HepG2 (cell line): ENCODE measurements around the gene AGRP. TPM values are rescaled to one million over a fixed set of nuclear protein-coding genes. Genes with fewer than 3 reads are reported as not detected.

ENCODE experiments used
- BRD4 ChIP-seq: sonication (generic); formaldehyde crosslinking; IDR thresholded peaks from 2 replicates; pipeline ENCODE4 v1.4.0; 2020; ENCODE audit warnings: missing genetic modification reagents
- CBX1 ChIP-seq: IDR thresholded peaks from one replicate; pipeline ENCODE4 v1.6.1; 2016; ENCODE audit warnings: antibody characterized with exemption, low read depth
- CEBPB ChIP-seq: IDR thresholded peaks from 2 replicates; pipeline ENCODE4 v1.6.1; 2011; ENCODE audit warnings: low read depth, low read length, improper control_type of control experiment, borderline replicate concordance
- GMEB2 ChIP-seq: IDR thresholded peaks from 2 replicates; pipeline ENCODE4 v1.6.1; 2016; ENCODE audit warnings: missing biosample characterization, missing genetic modification reagents, low read depth
- JUN ChIP-seq: sonication (generic); formaldehyde crosslinking; IDR thresholded peaks from 2 replicates; pipeline ENCODE4 v1.4.0; 2020; ENCODE audit warnings: mild to moderate bottlenecking, missing genetic modification reagents
- MIER2 ChIP-seq: IDR thresholded peaks from 2 replicates; pipeline ENCODE4 v1.6.1; 2016; ENCODE audit warnings: missing biosample characterization, missing genetic modification reagents
- MXD4 ChIP-seq: IDR thresholded peaks from 2 replicates; pipeline ENCODE4 v1.6.1; 2016; ENCODE audit warnings: mild to moderate bottlenecking, missing biosample characterization, missing genetic modification reagents
- NFE2L1 ChIP-seq: sonication (generic); formaldehyde crosslinking; IDR thresholded peaks from 2 replicates; pipeline ENCODE4 v1.4.0; 2020; ENCODE audit warnings: missing genetic modification reagents, mild to moderate bottlenecking, borderline replicate concordance
- NFYB ChIP-seq: sonication (generic); formaldehyde crosslinking; IDR thresholded peaks from 2 replicates; pipeline ENCODE4 v1.4.0; 2020; ENCODE audit warnings: missing genetic modification reagents
- POGZ ChIP-seq: sonication (generic); formaldehyde crosslinking; IDR thresholded peaks from 2 replicates; pipeline ENCODE4 v1.4.0; 2020; ENCODE audit warnings: mild to moderate bottlenecking, missing genetic modification reagents
- POLR2G ChIP-seq: fragments of 200-400 bp; formaldehyde crosslinking; IDR thresholded peaks from 2 replicates; pipeline ENCODE4 v1.6.1; 2018; ENCODE audit warnings: mild to moderate bottlenecking, low read depth, low read length, moderate library complexity
- REL ChIP-seq: sonication (generic); formaldehyde crosslinking; conservative IDR thresholded peaks from 2 replicates; pipeline ENCODE4 v1.8.0; 2022; ENCODE audit warnings: mild to moderate bottlenecking, missing genetic modification reagents, moderate library complexity
- RFXANK ChIP-seq: IDR thresholded peaks from 2 replicates; pipeline ENCODE4 v1.6.1; 2016
- SP2 ChIP-seq: sonication (generic); formaldehyde crosslinking; IDR thresholded peaks from 2 replicates; pipeline ENCODE4 v1.5.1; 2020; ENCODE audit warnings: mild to moderate bottlenecking, missing genetic modification reagents
- STAG1 ChIP-seq: sonication (generic); formaldehyde crosslinking; IDR thresholded peaks from 2 replicates; pipeline ENCODE4 v1.4.0; 2020; ENCODE audit warnings: missing genetic modification reagents
- SYNCRIP ChIP-seq: fragments of 200-400 bp; formaldehyde crosslinking; IDR thresholded peaks from 2 replicates; pipeline ENCODE4 v1.6.1; 2018; ENCODE audit warnings: mild to moderate bottlenecking, low read depth, low read length; ENCODE audit not compliant: insufficient read depth
- TARDBP ChIP-seq: sonication (generic); formaldehyde crosslinking; IDR thresholded peaks from 2 replicates; pipeline ENCODE4 v1.8.0; 2022; ENCODE audit warnings: mild to moderate bottlenecking, missing genetic modification reagents
- TP53 ChIP-seq: sonication (generic); formaldehyde crosslinking; conservative IDR thresholded peaks from 2 replicates; pipeline ENCODE4 v1.4.0; 2020; ENCODE audit warnings: missing genetic modification reagents
- U2AF1 ChIP-seq: fragments of 200-400 bp; formaldehyde crosslinking; optimal IDR thresholded peaks from 2 replicates; pipeline ENCODE3; 2017; ENCODE audit warnings: mild to moderate bottlenecking, low read depth, low read length
- ZEB1 ChIP-seq: IDR thresholded peaks from 2 replicates; pipeline ENCODE4 v1.6.1; 2012; ENCODE audit warnings: mild to moderate bottlenecking, low read depth, inconsistent platforms; ENCODE audit not compliant: insufficient replicate concordance
- ZMYM4 ChIP-seq: sonication (generic); formaldehyde crosslinking; IDR thresholded peaks from 2 replicates; pipeline ENCODE4 v1.8.1; 2023; ENCODE audit warnings: mild to moderate bottlenecking, missing genetic modification reagents
- ZNF160 ChIP-seq: sonication (generic); formaldehyde crosslinking; IDR thresholded peaks from 2 replicates; pipeline ENCODE4 v1.8.0; 2022; ENCODE audit warnings: mild to moderate bottlenecking, inconsistent platforms, missing genetic modification reagents
- ZNF260 ChIP-seq: sonication (generic); formaldehyde crosslinking; IDR thresholded peaks from 2 replicates; pipeline ENCODE4 v1.4.0; 2020; ENCODE audit warnings: missing genetic modification reagents, low read depth, mild to moderate bottlenecking, borderline replicate concordance
- ZNF326 ChIP-seq: sonication (generic); formaldehyde crosslinking; IDR thresholded peaks from 2 replicates; pipeline ENCODE4 v1.4.0; 2020; ENCODE audit warnings: missing genetic modification reagents, borderline replicate concordance
- ZNF446 ChIP-seq: sonication (generic); formaldehyde crosslinking; IDR thresholded peaks from 2 replicates; pipeline ENCODE4 v1.5.0; 2020; ENCODE audit warnings: mild to moderate bottlenecking, missing genetic modification reagents
- ZNF468 ChIP-seq: sonication (generic); formaldehyde crosslinking; IDR thresholded peaks from 2 replicates; pipeline ENCODE4 v1.8.0; 2022; ENCODE audit warnings: mild to moderate bottlenecking, moderate library complexity, missing genetic modification reagents
- ZNF781 ChIP-seq: sonication (generic); formaldehyde crosslinking; IDR thresholded peaks from 2 replicates; pipeline ENCODE4 v1.5.1; 2020; ENCODE audit warnings: borderline replicate concordance, mild to moderate bottlenecking, missing genetic modification reagents; ENCODE audit errors: not compliant biosample characterization
- polyA plus RNA-seq, 8 experiments: library from polyadenylated mRNA; depleted of rRNA in 3 of 8; stranded (reverse) in 7 of 8; unstranded in 1 of 8; fragments of >200 nt; fragmentation: Illumina TruSeq in 4 of 8; extraction: Trizol in 4 of 8; gene quantifications; 2 replicates each; pipeline versions ENCODE4 v1.2.1 to v1.2.3, GENCODE V29; 2011 to 2016; ENCODE audit warnings: low read depth in 4 of 8, missing spikeins in 1 of 8, mixed read lengths in 1 of 8; ENCODE audit not compliant: insufficient read depth in 1 of 8
- total RNA-seq, 5 experiments: library from RNA; depleted of rRNA; stranded (reverse); fragments of >200 nt; fragmentation: Illumina TruSeq; extraction: Trizol; gene quantifications; 2 replicates each; pipeline ENCODE4 v1.2.3, GENCODE V29; 2016; ENCODE audit warnings: low read depth in 1 of 5
- TF ChIP-seq, protein P1 (sequence below): sonication (generic); formaldehyde crosslinking; conservative IDR thresholded peaks from 2 replicates; pipeline ENCODE4 v1.8.0; 2022; ENCODE audit warnings: low read depth, missing genetic modification reagents
- TF ChIP-seq, protein P2 (sequence below): sonication (generic); formaldehyde crosslinking; IDR thresholded peaks from 2 replicates; pipeline ENCODE4 v1.4.0; 2020; ENCODE audit warnings: missing genetic modification reagents

AGRP gene
- total and polyA plus RNA-seq, 2 of the 13 experiments (the other 11 are each of a cell fraction or from before 2014, with no cell fraction given): not detected

DNA sequence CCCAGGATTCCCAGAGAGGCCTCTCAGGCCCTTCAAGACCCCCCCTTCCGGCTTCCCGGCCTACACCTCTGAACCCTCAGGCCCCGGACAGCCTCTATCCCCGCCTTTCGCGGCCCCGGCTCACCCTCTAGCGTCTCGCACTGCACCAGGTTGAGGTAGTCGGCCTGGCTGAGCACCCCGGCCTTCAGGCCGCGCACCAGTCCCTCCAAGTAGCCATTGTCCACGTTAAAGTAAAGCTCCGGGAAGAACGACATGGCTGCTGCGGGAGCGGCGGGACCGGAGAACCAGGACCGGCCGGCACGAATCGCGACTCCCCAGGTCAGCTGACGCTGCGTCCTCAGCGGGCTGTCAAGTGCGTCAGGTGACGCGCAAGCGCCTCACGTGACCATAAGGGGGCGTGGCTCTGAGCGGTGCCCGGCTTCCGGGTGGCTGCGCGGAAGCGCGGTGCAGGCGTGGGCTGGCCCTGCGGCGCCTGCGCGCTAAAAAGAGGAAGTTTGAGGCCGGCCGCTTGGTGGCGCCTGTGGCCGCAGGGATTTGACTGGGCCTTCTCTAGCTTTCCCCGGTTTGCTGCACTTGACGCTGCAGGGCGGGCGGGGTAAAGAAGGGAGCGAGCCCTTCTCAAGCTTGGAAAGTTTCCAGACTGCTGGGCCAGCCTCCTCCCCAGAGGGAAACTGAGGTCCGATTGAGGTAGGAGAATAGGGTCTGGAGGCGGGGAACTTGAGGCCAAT is 2.4 kb downstream of the AGRP start, which contains the start of gene ATP6V0D1 (continued):
- TF ChIP-seq ZMYM4 (peak; percentile 91), CEBPB (no peak), NFE2L1 (CRISPR knock-in tag) (0 out of 2 replicates have a peak, but pooled peaks have one; percentile 65), MIER2 (peak; percentile 77; the same call in 1 of the 2 replicates), NFYB (CRISPR knock-in tag) (peak; percentile 38), U2AF1 (no peak), ZNF781 (CRISPR knock-in tag) (no peak), ZNF160 (peak; percentile 85), POGZ (CRISPR knock-in tag) (peak; percentile 89), BRD4 (CRISPR knock-in tag) (no peak), ZNF468 (CRISPR knock-in tag) (no peak), TARDBP (CRISPR knock-in tag) (peak; percentile 94), MXD4 (CRISPR knock-in tag) (peak; percentile 96), ZEB1 (no peak), GMEB2 (CRISPR knock-in tag) (peak; percentile 88), RFXANK (CRISPR knock-in tag) (0 out of 2 replicates have a peak, but pooled peaks have one; percentile 77), SYNCRIP (no peak), CBX1 (peak; percentile 91), POLR2G (peak; percentile 95), JUN (CRISPR knock-in tag) (no peak), ZNF260 (0 out of 2 replicates have a peak, but pooled peaks have one; percentile 69), TP53 (CRISPR knock-in tag) (peak; percentile 38), ZNF446 (no peak), STAG1 (peak; percentile 68), REL (CRISPR knock-in tag) (no peak), SP2 (peak; percentile 62; the same call in 1 of the 2 replicates), ZNF326 (CRISPR knock-in tag) (no peak)
- TF ChIP-seq, protein P1, sequence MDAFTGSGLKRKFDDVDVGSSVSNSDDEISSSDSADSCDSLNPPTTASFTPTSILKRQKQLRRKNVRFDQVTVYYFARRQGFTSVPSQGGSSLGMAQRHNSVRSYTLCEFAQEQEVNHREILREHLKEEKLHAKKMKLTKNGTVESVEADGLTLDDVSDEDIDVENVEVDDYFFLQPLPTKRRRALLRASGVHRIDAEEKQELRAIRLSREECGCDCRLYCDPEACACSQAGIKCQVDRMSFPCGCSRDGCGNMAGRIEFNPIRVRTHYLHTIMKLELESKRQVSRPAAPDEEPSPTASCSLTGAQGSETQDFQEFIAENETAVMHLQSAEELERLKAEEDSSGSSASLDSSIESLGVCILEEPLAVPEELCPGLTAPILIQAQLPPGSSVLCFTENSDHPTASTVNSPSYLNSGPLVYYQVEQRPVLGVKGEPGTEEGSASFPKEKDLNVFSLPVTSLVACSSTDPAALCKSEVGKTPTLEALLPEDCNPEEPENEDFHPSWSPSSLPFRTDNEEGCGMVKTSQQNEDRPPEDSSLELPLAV (CRISPR knock-in tag): no peak
- TF ChIP-seq, protein P2, sequence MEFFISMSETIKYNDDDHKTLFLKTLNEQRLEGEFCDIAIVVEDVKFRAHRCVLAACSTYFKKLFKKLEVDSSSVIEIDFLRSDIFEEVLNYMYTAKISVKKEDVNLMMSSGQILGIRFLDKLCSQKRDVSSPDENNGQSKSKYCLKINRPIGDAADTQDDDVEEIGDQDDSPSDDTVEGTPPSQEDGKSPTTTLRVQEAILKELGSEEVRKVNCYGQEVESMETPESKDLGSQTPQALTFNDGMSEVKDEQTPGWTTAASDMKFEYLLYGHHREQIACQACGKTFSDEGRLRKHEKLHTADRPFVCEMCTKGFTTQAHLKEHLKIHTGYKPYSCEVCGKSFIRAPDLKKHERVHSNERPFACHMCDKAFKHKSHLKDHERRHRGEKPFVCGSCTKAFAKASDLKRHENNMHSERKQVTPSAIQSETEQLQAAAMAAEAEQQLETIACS (CRISPR knock-in tag): no peak; the same call in 1 of the 2 replicates
